ENCODE results near the gene ANKLE2. TPM values are rescaled to one million over a fixed set of nuclear protein-coding genes. Genes with fewer than 3 reads are reported as not detected.
"Not testable (repeated sequence)": the region's sequence is repeated elsewhere in the genome, so short reads cannot be mapped to it uniquely, and the experiment has no call there.

Gene ANKLE2
- total RNA-seq, 2 experiments from 2014 or later: 110 to 111 TPM

- Mint-ChIP-seq H3K4me1 (peaks cover 23% of the 10 kb centered on the region), H3K27ac (no peak overlapping the region), H3K36me3 (ENCODE audit: low read depth) (peaks cover 51% of the 10 kb centered on the region), H3K9me3 (ENCODE audit: low read depth) (no peaks in the 10 kb centered on the region), H3K4me3 (no peak overlapping the region), H3K27me3 (no peaks in the 10 kb centered on the region)
- ChIA-PET POLR2A (no interaction called here), CTCF (interaction anchor here (0.8 kb wide), 1 partner anchor 14 kb away, joined by 3 read pairs; no protein-coding TSS in a partner anchor)
- intact Hi-C loops (cut with DNase I, micrococcal nuclease): no loop called here
- DNase-seq (no peak), ATAC-seq (no peak)
These were observed 15.4 kb upstream of the ANKLE2 start for GRCh38 chr12:132776816-132777568.

GRCh38 chr12:132776230-132776625, 14.6 kb upstream of the ANKLE2 start:
- intact Hi-C loops (cut with DNase I, micrococcal nuclease); H3K27ac Mint-ChIP-seq; H3K27me3 Mint-ChIP-seq; H3K4me3 Mint-ChIP-seq; ATAC-seq; DNase-seq; H3K9me3 Mint-ChIP-seq (ENCODE audit: low read depth); POLR2A ChIA-PET: not testable (repeated sequence)
- Mint-ChIP-seq H3K36me3 (ENCODE audit: low read depth) (peaks cover 52% of the 10 kb centered on the region), H3K4me1 (peaks cover 30% of the 10 kb centered on the region)
- CTCF ChIA-PET: interaction anchor here (0.8 to 0.9 kb wide), 2 partner anchors 14 to 15 kb away, joined by 3 read pairs; no protein-coding TSS in a partner anchor

GRCh38 chr12:132775502-132776229, 14.0 kb upstream of the ANKLE2 start:
- Mint-ChIP-seq H3K27ac (no peak overlapping the region), H3K27me3 (no peaks in the 10 kb centered on the region), H3K9me3 (ENCODE audit: low read depth) (no peaks in the 10 kb centered on the region), H3K4me3 (no peak overlapping the region), H3K4me1 (peaks cover 33% of the 10 kb centered on the region), H3K36me3 (ENCODE audit: low read depth) (peaks cover 51% of the 10 kb centered on the region)
- intact Hi-C loops (cut with DNase I, micrococcal nuclease): no loop called here
- ChIA-PET CTCF (interaction anchor here (0.6 to 1.5 kb wide), 4 partner anchors 11 to 137 kb away, joined by 3 to 4 read pairs (median 3); no protein-coding TSS in a partner anchor), POLR2A (no interaction called here)
- DNase-seq (no peak), ATAC-seq (no peak)

GRCh38 chr12:132774646-132775275, 13.1 kb upstream of the ANKLE2 start:
- CTCF ChIA-PET: interaction anchor here (0.6 to 1.5 kb wide), 4 partner anchors 9 to 136 kb away, joined by 3 to 4 read pairs (median 4); no protein-coding TSS in a partner anchor
- Mint-ChIP-seq H3K27me3 (no peaks in the 10 kb centered on the region), H3K27ac (no peak overlapping the region), H3K4me1 (peaks cover 42% of the 10 kb centered on the region), H3K4me3 (no peak overlapping the region), H3K9me3 (ENCODE audit: low read depth) (no peaks in the 10 kb centered on the region), H3K36me3 (ENCODE audit: low read depth) (peaks cover 46% of the 10 kb centered on the region)
- ATAC-seq: no peak
- DNase-seq: no peak
- POLR2A ChIA-PET: no interaction called here
- intact Hi-C loops (cut with DNase I, micrococcal nuclease): no loop called here

GRCh38 chr12:132774159-132774558, 12.5 kb upstream of the ANKLE2 start:
- ATAC-seq (no peak), DNase-seq (no peak)
- Mint-ChIP-seq H3K4me1 (peaks cover 48% of the 10 kb centered on the region), H3K36me3 (ENCODE audit: low read depth) (peaks cover 48% of the 10 kb centered on the region), H3K4me3 (no peak overlapping the region), H3K27ac (no peak overlapping the region), H3K27me3 (no peaks in the 10 kb centered on the region), H3K9me3 (ENCODE audit: low read depth) (no peaks in the 10 kb centered on the region)
- POLR2A ChIA-PET: no interaction called here
- CTCF ChIA-PET: interaction anchor here (1.2 to 1.5 kb wide), 2 partner anchors 10 to 25 kb away, joined by 3 to 4 read pairs; no protein-coding TSS in a partner anchor
- intact Hi-C loops (cut with DNase I, micrococcal nuclease): no loop called here

- peaks cover 53% of the 10 kb centered on the region for H3K36me3 Mint-ChIP-seq (ENCODE audit: low read depth)
- H3K4me1 Mint-ChIP-seq: peaks cover 55% of the 10 kb centered on the region
- DNase-seq (no peak), ATAC-seq (peak; percentile 30)
- H3K4me3 Mint-ChIP-seq: no peak overlapping the region
- no peaks in the 10 kb centered on the region for H3K27me3 Mint-ChIP-seq
- H3K27ac Mint-ChIP-seq: no peak overlapping the region
- CTCF ChIA-PET: interaction anchor here (0.8 kb wide), 1 partner anchor 11 kb away, joined by 3 read pairs; no protein-coding TSS in a partner anchor
- H3K9me3 Mint-ChIP-seq (ENCODE audit: low read depth): no peaks in the 10 kb centered on the region
- intact Hi-C loops (cut with DNase I, micrococcal nuclease): no loop called here
- POLR2A ChIA-PET: no interaction called here
These were observed 11.7 kb upstream of the ANKLE2 start for GRCh38 chr12:132773077-132773955.

GRCh38 chr12:132772606-132773005, 11.0 kb upstream of the ANKLE2 start:
- peaks cover 59% of the 10 kb centered on the region for H3K4me1 Mint-ChIP-seq
- no peaks in the 10 kb centered on the region for H3K9me3 Mint-ChIP-seq (ENCODE audit: low read depth)
- DNase-seq (no peak), ATAC-seq (no peak)
- H3K27ac Mint-ChIP-seq: no peak overlapping the region
- no peaks in the 10 kb centered on the region for H3K27me3 Mint-ChIP-seq
- H3K4me3 Mint-ChIP-seq: no peak overlapping the region
- intact Hi-C loops (cut with DNase I, micrococcal nuclease): no loop called here
- H3K36me3 Mint-ChIP-seq (ENCODE audit: low read depth): peaks cover 51% of the 10 kb centered on the region
- CTCF ChIA-PET: interaction anchor here (0.8 kb wide), 1 partner anchor 10 kb away, joined by 3 read pairs; no protein-coding TSS in a partner anchor
- POLR2A ChIA-PET: interaction anchor here (0.6 kb wide), 1 partner anchor 75 kb away, joined by 6 read pairs; no protein-coding TSS in a partner anchor

GRCh38 chr12:132771126-132771838, 9.7 kb upstream of the ANKLE2 start:
- intact Hi-C loops (cut with DNase I, micrococcal nuclease): loop anchor here in 1 of 2 experiments (2.0 kb wide), 1 partner anchor 58 kb away; the partner anchor contains the start of gene GOLGA3
- peaks cover 47% of the 10 kb centered on the region for H3K36me3 Mint-ChIP-seq (ENCODE audit: low read depth)
- peak; percentile 82 for ATAC-seq
- peak overlapping the region; percentile 52 for H3K4me3 Mint-ChIP-seq
- H3K9me3 Mint-ChIP-seq (ENCODE audit: low read depth): no peaks in the 10 kb centered on the region
- H3K27me3 Mint-ChIP-seq: no peaks in the 10 kb centered on the region
- peaks cover 61% of the 10 kb centered on the region for H3K4me1 Mint-ChIP-seq
- DNase-seq: peak; percentile 71
- POLR2A ChIA-PET: no interaction called here
- peak overlapping the region; percentile 89 for H3K27ac Mint-ChIP-seq
- CTCF ChIA-PET: no interaction called here

- Mint-ChIP-seq H3K27ac (no peak overlapping the region), H3K4me1 (peaks cover 47% of the 10 kb centered on the region), H3K4me3 (no peak overlapping the region), H3K36me3 (ENCODE audit: low read depth) (peaks cover 22% of the 10 kb centered on the region), H3K9me3 (ENCODE audit: low read depth) (no peaks in the 10 kb centered on the region), H3K27me3 (no peaks in the 10 kb centered on the region)
- intact Hi-C loops (cut with DNase I, micrococcal nuclease): loop anchor here in 1 of 2 experiments (5.0 kb wide), 2 partner anchors 41 to 121 kb away; partner anchors contain the start of gene CHFR
- DNase-seq (no peak), ATAC-seq (no peak)
- CTCF ChIA-PET: interaction anchor here (0.6 to 2.7 kb wide), 4 partner anchors 14 to 138 kb away, joined by 3 to 14 read pairs (median 8); no protein-coding TSS in a partner anchor
- POLR2A ChIA-PET: no interaction called here
These were observed 4.9 kb upstream of the ANKLE2 start for GRCh38 chr12:132766380-132767085.
